Neural crest cell (in vitro differentiated cells): Measurements from ENCODE around the gene MYT1. TPM values are rescaled to one million over a fixed set of nuclear protein-coding genes. Genes with fewer than 3 reads are reported as not detected.
A peak's percentile ranks its signal among the peaks of the same experiment; 100 is the strongest.

ENCODE experiments used
- DNase-seq: peaks from one replicate; pipeline ENCODE4 v3.0.0; 2021; ENCODE audit warnings: low read depth, mixed read lengths, low spot score
- H3K27ac Mint-ChIP-seq: one replicate; pipeline ENCODE4 v1.8.0; 2021; ENCODE audit warnings: mild to moderate bottlenecking, mixed read lengths; ENCODE audit not compliant: unreplicated experiment
- H3K27me3 Mint-ChIP-seq: 2 replicates; pipeline ENCODE4 v1.8.0; 2021; ENCODE audit warnings: low read depth, mild to moderate bottlenecking, mixed read lengths
- H3K36me3 Mint-ChIP-seq: 2 replicates; pipeline ENCODE4 v1.8.0; 2021; ENCODE audit warnings: low read depth, mild to moderate bottlenecking, mixed read lengths
- H3K4me1 Mint-ChIP-seq: 2 replicates; pipeline ENCODE4 v1.8.0; 2021; ENCODE audit warnings: mixed read lengths
- H3K4me3 Mint-ChIP-seq: one replicate; pipeline ENCODE4 v1.8.0; 2021; ENCODE audit warnings: mild to moderate bottlenecking, mixed read lengths
- H3K9me3 Mint-ChIP-seq: 2 replicates; pipeline ENCODE4 v1.8.0; 2021; ENCODE audit warnings: mixed read lengths
- CTCF ChIP-seq: fragments of 200-600 bp; sonication (generic); conservative IDR thresholded peaks from 2 replicates; pipeline ENCODE4 v1.5.0; 2021; ENCODE audit warnings: antibody characterized with exemption, mild to moderate bottlenecking
- total RNA-seq: library from RNA; stranded (reverse); gene quantifications from 2 replicates; pipeline ENCODE4 v1.2.1, GENCODE V29; 2021

Gene MYT1
- total RNA-seq, 1 donor from 2014 or later: 4.3 TPM

GRCh38 chr20:64220420-64220819, 56.2 kb downstream of the MYT1 start:
- Mint-ChIP-seq H3K27ac (no peak overlapping the region), H3K9me3 (no peaks in the 10 kb centered on the region)

GRCh38 chr20:64220891-64221527, 56.8 kb downstream of the MYT1 start:
- no peak for TF ChIP-seq CTCF
- Mint-ChIP-seq H3K9me3 (no peaks in the 10 kb centered on the region), H3K36me3 (no peaks in the 10 kb centered on the region), H3K4me3 (no peak overlapping the region), H3K4me1 (peaks cover 37% of the 10 kb centered on the region), H3K27me3 (no peaks in the 10 kb centered on the region), H3K27ac (no peak overlapping the region)
- no peak for DNase-seq

More at GRCh38 chr20:64220420-64220819, 56.2 kb downstream of the MYT1 start:
- no peak for TF ChIP-seq CTCF
- peaks cover 37% of the 10 kb centered on the region for H3K4me1 Mint-ChIP-seq
- DNase-seq: no peak
- no peaks in the 10 kb centered on the region for H3K36me3 Mint-ChIP-seq
- H3K4me3 Mint-ChIP-seq: no peak overlapping the region
- H3K27me3 Mint-ChIP-seq: no peaks in the 10 kb centered on the region

GRCh38 chr20:64222291-64222735, 58.1 kb downstream of the MYT1 start:
- H3K4me3 Mint-ChIP-seq: no peak overlapping the region
- H3K27me3 Mint-ChIP-seq: no peaks in the 10 kb centered on the region
- no peaks in the 10 kb centered on the region for H3K36me3 Mint-ChIP-seq
- DNase-seq: no peak
- H3K4me1 Mint-ChIP-seq: peaks cover 39% of the 10 kb centered on the region
- no peaks in the 10 kb centered on the region for H3K9me3 Mint-ChIP-seq
- no peak overlapping the region for H3K27ac Mint-ChIP-seq
- TF ChIP-seq CTCF: no peak

GRCh38 chr20:64222851-64223525, 58.7 kb downstream of the MYT1 start:
- Mint-ChIP-seq H3K27ac (peak overlapping the region; percentile 35), H3K9me3 (no peaks in the 10 kb centered on the region), H3K36me3 (no peaks in the 10 kb centered on the region), H3K27me3 (no peaks in the 10 kb centered on the region), H3K4me1 (peaks cover 39% of the 10 kb centered on the region), H3K4me3 (no peak overlapping the region)
- no peak for DNase-seq
- TF ChIP-seq CTCF: no peak

GRCh38 chr20:64223526-64224067, 59.3 kb downstream of the MYT1 start:
- H3K4me3 Mint-ChIP-seq: no peak overlapping the region
- H3K36me3 Mint-ChIP-seq: no peaks in the 10 kb centered on the region
- H3K27ac Mint-ChIP-seq: peak overlapping the region; percentile 35
- TF ChIP-seq CTCF: peak; percentile 55
- H3K4me1 Mint-ChIP-seq: peaks cover 39% of the 10 kb centered on the region
- DNase-seq: peak; percentile 66
- H3K9me3 Mint-ChIP-seq: no peaks in the 10 kb centered on the region
- no peaks in the 10 kb centered on the region for H3K27me3 Mint-ChIP-seq
